Loucy (cell line): ENCODE results near the gene NPDC1.

Experiments used
- H2AFZ ChIP-seq: fragments of 200-600 bp; sonication (generic); 2 replicates; pipeline ENCODE4 v1.6.0; 2016; ENCODE audit warnings: antibody characterized with exemption, mild to moderate bottlenecking, low read length, moderate library complexity
- H3F3A ChIP-seq: fragments of 200-600 bp; 2 replicates; pipeline ENCODE4 v1.6.0; 2016; ENCODE audit warnings: antibody characterized with exemption, low read depth, mild to moderate bottlenecking
- H3K27me3 ChIP-seq: fragments of 200-600 bp; sonication (generic); 2 replicates; pipeline ENCODE4 v1.6.1; 2014; ENCODE audit warnings: low read length, mild to moderate bottlenecking; ENCODE audit not compliant: insufficient read depth, poor library complexity, severe bottlenecking
- H3K36me3 ChIP-seq: fragments of 200-600 bp; sonication (generic); 2 replicates; pipeline ENCODE4 v1.6.1; 2016; ENCODE audit warnings: low read length; ENCODE audit not compliant: insufficient read depth
- H3K4me1 ChIP-seq: fragments of 200-600 bp; sonication (generic); 2 replicates; pipeline ENCODE4 v1.5.1; 2014; ENCODE audit warnings: low read length, mild to moderate bottlenecking; ENCODE audit not compliant: insufficient read depth, poor library complexity, severe bottlenecking
- H3K4me2 ChIP-seq: fragments of 200-600 bp; sonication (generic); 2 replicates; pipeline ENCODE4 v1.6.0; 2014; ENCODE audit warnings: antibody characterized with exemption, low read length, low read depth, mild to moderate bottlenecking; ENCODE audit not compliant: poor library complexity, severe bottlenecking
- H3K4me3 ChIP-seq: fragments of 200-600 bp; sonication (generic); 2 replicates; pipeline ENCODE4 v1.5.1; 2014; ENCODE audit warnings: low read length, mild to moderate bottlenecking, mixed read lengths; ENCODE audit not compliant: poor library complexity, severe bottlenecking
- H3K79me2 ChIP-seq: fragments of 200-600 bp; sonication (generic); 2 replicates; pipeline ENCODE4 v1.6.1; 2014; ENCODE audit warnings: low read length; ENCODE audit not compliant: insufficient read depth
- H3K9ac ChIP-seq: fragments of 200-600 bp; sonication (generic); 2 replicates; pipeline ENCODE4 v1.6.0; 2014; ENCODE audit warnings: mild to moderate bottlenecking, low read depth, low read length, moderate library complexity; ENCODE audit not compliant: poor library complexity, severe bottlenecking
- H3K9me2 ChIP-seq: fragments of 200-600 bp; sonication (generic); replicated peaks from 2 replicates; pipeline ENCODE4 v1.6.1; 2016; ENCODE audit warnings: low read depth, low read length, mixed read lengths
- H3K9me3 ChIP-seq: fragments of 200-600 bp; sonication (generic); 2 replicates; pipeline ENCODE4 v1.6.1; 2014; ENCODE audit warnings: mild to moderate bottlenecking, antibody characterized with exemption, low read length, low read depth; ENCODE audit not compliant: insufficient read depth
- H4K20me1 ChIP-seq: fragments of 200-600 bp; sonication (generic); 2 replicates; pipeline ENCODE4 v1.6.0; 2014; ENCODE audit warnings: antibody characterized with exemption, low read length, mild to moderate bottlenecking; ENCODE audit not compliant: insufficient read depth, poor library complexity, severe bottlenecking
- EZH2phosphoT487 ChIP-seq: fragments of 200-600 bp; IDR thresholded peaks from 2 replicates; pipeline ENCODE4 v1.6.1; 2018; ENCODE audit warnings: antibody characterized with exemption, mild to moderate bottlenecking, moderate library complexity, borderline replicate concordance
- TF ChIP-seq, protein P1 (sequence below): fragments of 200-600 bp; sonication (generic); conservative IDR thresholded peaks from 2 replicates; pipeline ENCODE4 v1.5.1; 2014; ENCODE audit warnings: mild to moderate bottlenecking, antibody characterized with exemption, low read length

Gene NPDC1

DNA sequence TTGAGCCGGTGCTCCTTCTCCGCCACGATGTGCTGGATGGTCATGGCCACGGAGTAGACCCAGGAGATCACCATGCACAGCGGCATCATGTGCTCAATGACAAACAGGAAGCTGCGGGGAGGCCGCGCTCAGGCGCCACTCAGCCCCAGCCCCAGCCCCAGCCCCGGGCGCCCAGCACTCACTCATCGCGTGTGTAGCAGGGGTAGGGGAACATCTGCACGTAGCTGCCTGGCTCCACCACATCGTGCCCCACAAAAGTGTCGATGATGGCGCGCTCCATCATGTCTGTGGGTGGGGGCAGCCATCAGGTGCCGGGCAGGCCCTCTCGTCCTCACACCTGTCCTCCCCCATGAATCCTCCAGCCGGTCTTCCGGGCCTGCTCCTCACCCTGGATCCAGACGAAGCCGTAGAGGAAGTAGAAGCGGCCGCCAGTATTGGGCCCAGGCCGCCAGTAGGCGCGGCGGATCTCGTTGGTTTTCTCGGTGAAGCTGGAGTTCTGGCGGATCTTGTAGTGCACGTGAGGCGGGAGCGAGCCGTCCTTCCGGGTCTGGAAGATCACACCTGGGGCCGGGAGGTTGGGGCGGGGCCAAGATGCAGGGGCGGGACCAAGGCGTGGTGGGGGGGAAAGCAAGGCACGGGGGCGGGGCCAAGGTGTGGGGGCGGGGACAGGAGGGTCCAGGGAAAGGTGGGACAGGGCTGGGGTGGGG, 28.0 kb downstream of the NPDC1 start:
- Histone ChIP-seq H3K9me3 (no peaks in the 10 kb centered on the region), H3K36me3 (no peaks in the 10 kb centered on the region; the same call in 1 of the 2 replicates), H3K9ac (no peak overlapping the region), H4K20me1 (peaks cover 4% of the 10 kb centered on the region), H3K4me2 (no peak overlapping the region), H3K4me1 (no peaks in the 10 kb centered on the region), H2AFZ (no peak overlapping the region), H3K27me3 (no peaks in the 10 kb centered on the region), H3K79me2 (no peaks in the 10 kb centered on the region), H3K9me2 (no peaks in the 10 kb centered on the region), H3K4me3 (no peak overlapping the region), H3F3A (no peaks in the 10 kb centered on the region)
- TF ChIP-seq, protein P1, sequence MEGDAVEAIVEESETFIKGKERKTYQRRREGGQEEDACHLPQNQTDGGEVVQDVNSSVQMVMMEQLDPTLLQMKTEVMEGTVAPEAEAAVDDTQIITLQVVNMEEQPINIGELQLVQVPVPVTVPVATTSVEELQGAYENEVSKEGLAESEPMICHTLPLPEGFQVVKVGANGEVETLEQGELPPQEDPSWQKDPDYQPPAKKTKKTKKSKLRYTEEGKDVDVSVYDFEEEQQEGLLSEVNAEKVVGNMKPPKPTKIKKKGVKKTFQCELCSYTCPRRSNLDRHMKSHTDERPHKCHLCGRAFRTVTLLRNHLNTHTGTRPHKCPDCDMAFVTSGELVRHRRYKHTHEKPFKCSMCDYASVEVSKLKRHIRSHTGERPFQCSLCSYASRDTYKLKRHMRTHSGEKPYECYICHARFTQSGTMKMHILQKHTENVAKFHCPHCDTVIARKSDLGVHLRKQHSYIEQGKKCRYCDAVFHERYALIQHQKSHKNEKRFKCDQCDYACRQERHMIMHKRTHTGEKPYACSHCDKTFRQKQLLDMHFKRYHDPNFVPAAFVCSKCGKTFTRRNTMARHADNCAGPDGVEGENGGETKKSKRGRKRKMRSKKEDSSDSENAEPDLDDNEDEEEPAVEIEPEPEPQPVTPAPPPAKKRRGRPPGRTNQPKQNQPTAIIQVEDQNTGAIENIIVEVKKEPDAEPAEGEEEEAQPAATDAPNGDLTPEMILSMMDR: no peak
- TF ChIP-seq EZH2phosphoT487: no peak

DNA sequence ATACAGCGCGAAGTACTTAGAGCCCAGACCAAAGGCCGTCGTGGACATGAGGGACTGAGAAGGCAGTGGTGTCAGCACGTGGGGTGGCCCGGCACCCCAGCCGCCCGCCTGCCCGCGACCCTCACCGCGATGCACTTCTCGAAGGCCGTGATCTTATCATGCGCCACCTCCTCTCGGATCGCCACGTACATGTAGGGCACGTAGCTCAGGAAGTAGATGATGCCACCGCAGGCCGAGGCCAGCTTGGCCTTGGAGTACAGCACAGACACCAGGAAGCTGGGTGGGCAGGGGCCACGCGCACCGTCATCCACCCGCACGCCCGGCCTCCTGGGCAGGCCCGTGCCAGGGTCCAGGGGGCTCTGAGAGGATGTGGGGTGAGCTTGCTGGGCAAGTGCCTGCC, 28.9 kb downstream of the NPDC1 start:
- no peak overlapping the region for H3K9ac ChIP-seq
- H4K20me1 ChIP-seq: peaks cover 4% of the 10 kb centered on the region
- H3K36me3 ChIP-seq: no peaks in the 10 kb centered on the region; the same call in 1 of the 2 replicates
- TF ChIP-seq, protein P1: no peak
- TF ChIP-seq EZH2phosphoT487: no peak
- no peak overlapping the region for H2AFZ ChIP-seq
- no peaks in the 10 kb centered on the region for H3K9me2 ChIP-seq
- no peak overlapping the region for H3K4me2 ChIP-seq
- H3K4me1 ChIP-seq: no peaks in the 10 kb centered on the region
- H3K4me3 ChIP-seq: no peak overlapping the region
- H3K79me2 ChIP-seq: no peaks in the 10 kb centered on the region
- H3F3A ChIP-seq: no peaks in the 10 kb centered on the region
- H3K9me3 ChIP-seq: no peaks in the 10 kb centered on the region
- H3K27me3 ChIP-seq: no peaks in the 10 kb centered on the region

DNA sequence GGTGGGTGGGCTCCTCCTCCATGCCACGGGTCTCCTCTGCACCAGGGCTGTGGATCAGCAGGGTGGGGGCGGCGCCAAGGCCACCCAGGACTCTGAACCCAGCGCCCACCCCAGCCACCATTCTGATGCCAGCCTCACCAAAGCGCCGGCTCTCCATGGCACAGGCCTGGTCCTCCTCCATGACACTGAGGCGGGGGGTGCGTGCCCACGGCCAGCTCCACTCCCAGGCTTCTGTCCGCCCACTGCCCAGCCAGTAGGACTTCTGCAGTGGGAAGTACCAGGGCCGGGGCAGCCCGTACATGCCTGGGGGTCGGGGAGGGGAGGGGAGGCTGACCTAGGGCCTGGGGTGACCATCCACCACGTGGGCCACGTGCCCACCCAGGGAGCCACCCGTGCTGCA, 29.5 kb downstream of the NPDC1 start:
- H3K4me2 ChIP-seq: no peak overlapping the region
- no peaks in the 10 kb centered on the region for H3K79me2 ChIP-seq
- H3K9me2 ChIP-seq: no peaks in the 10 kb centered on the region
- H3K27me3 ChIP-seq: no peaks in the 10 kb centered on the region
- no peak overlapping the region for H3K4me3 ChIP-seq
- no peak overlapping the region for H2AFZ ChIP-seq
- no peaks in the 10 kb centered on the region for H3F3A ChIP-seq
- H4K20me1 ChIP-seq: peaks cover 1% of the 10 kb centered on the region
- TF ChIP-seq, protein P1: no peak
- H3K4me1 ChIP-seq: no peaks in the 10 kb centered on the region
- no peaks in the 10 kb centered on the region for H3K9me3 ChIP-seq
- no peak overlapping the region for H3K9ac ChIP-seq
- no peaks in the 10 kb centered on the region; the same call in 1 of the 2 replicates for H3K36me3 ChIP-seq
